ENCODE data around the gene DNAH11.

Gene DNAH11

GRCh38 chr7:21784989-21785388, 242.2 kb downstream of the DNAH11 start:
- H4K5ac ChIP-seq (ENCODE audit: low read length), result no peak overlapping the region
- H2BK15ac ChIP-seq (replicated peaks; ENCODE audit: low read depth), result no peak overlapping the region
- H3K27me3 ChIP-seq (ENCODE audit: insufficient read depth, low read length, poor library complexity), result no peaks in the 10 kb centered on the region
- no peak overlapping the region for H3K18ac ChIP-seq (ENCODE audit: low read length)
- H3K56ac ChIP-seq (ENCODE audit: low read length), result no peak overlapping the region
- H2BK120ac ChIP-seq (ENCODE audit: low read depth, low read length), result no peak overlapping the region
- H3K23ac ChIP-seq (ENCODE audit: low read length), result no peak overlapping the region
- 100% methylated on average over 1 of the region's 4 CpGs for WGBS (ENCODE audit: extremely low coverage, insufficient coverage, low lambda C conversion rate)
- H3K4me2 ChIP-seq (ENCODE audit: low read length), result no peak overlapping the region
- H3K4me3 ChIP-seq (ENCODE audit: low read length), result no peak overlapping the region
- H3K27ac ChIP-seq (ENCODE audit: low read depth, low read length), result no peak overlapping the region
- no peak for DNase-seq
- no peak overlapping the region for H3K4ac ChIP-seq (ENCODE audit: low read depth, low read length)
- H3K36me3 ChIP-seq (ENCODE audit: control insufficient read depth, insufficient read depth, low read length), result no peaks in the 10 kb centered on the region
- no peaks in the 10 kb centered on the region for H3K4me1 ChIP-seq (ENCODE audit: control insufficient read depth, low read depth, low read length)
- no peak overlapping the region for H2BK5ac ChIP-seq (ENCODE audit: low read length)
- H2AK5ac ChIP-seq (ENCODE audit: low read length), result no peak overlapping the region
- H4K8ac ChIP-seq (ENCODE audit: low read depth, low read length), result no peak overlapping the region
- H3K9ac ChIP-seq (ENCODE audit: low read length), result no peak overlapping the region
- H3K79me2 ChIP-seq (ENCODE audit: control insufficient read depth, insufficient read depth, low read length), result no peaks in the 10 kb centered on the region
- no peaks in the 10 kb centered on the region for H3K79me1 ChIP-seq (ENCODE audit: low read length)

GRCh38 chr7:21805791-21806190, 263.0 kb downstream of the DNAH11 start:
- Histone ChIP-seq H2BK5ac (ENCODE audit: low read length) (no peak overlapping the region), H3K56ac (ENCODE audit: low read length) (no peak overlapping the region), H3K4me1 (ENCODE audit: control insufficient read depth, low read depth, low read length) (no peaks in the 10 kb centered on the region), H3K18ac (ENCODE audit: low read length) (no peak overlapping the region), H2AK5ac (ENCODE audit: low read length) (no peak overlapping the region), H3K27me3 (ENCODE audit: insufficient read depth, low read length, poor library complexity) (no peaks in the 10 kb centered on the region), H2BK15ac (replicated peaks; ENCODE audit: low read depth) (no peak overlapping the region), H3K23ac (ENCODE audit: low read length) (no peak overlapping the region), H3K27ac (ENCODE audit: low read depth, low read length) (no peak overlapping the region), H3K4me2 (ENCODE audit: low read length) (no peak overlapping the region), H3K79me2 (ENCODE audit: control insufficient read depth, insufficient read depth, low read length) (no peaks in the 10 kb centered on the region), H3K9ac (ENCODE audit: low read length) (no peak overlapping the region), H4K8ac (ENCODE audit: low read depth, low read length) (no peak overlapping the region), H2BK120ac (ENCODE audit: low read depth, low read length) (no peak overlapping the region), H3K36me3 (ENCODE audit: control insufficient read depth, insufficient read depth, low read length) (no peaks in the 10 kb centered on the region), H3K4ac (ENCODE audit: low read depth, low read length) (no peak overlapping the region), H3K79me1 (ENCODE audit: low read length) (no peaks in the 10 kb centered on the region), H4K5ac (ENCODE audit: low read length) (no peak overlapping the region), H3K4me3 (ENCODE audit: low read length) (no peak overlapping the region)
- WGBS (ENCODE audit: extremely low coverage, insufficient coverage, low lambda C conversion rate), result no CpG with 5 or more reads among the region's 1 CpG
- DNase-seq, result no peak

GRCh38 chr7:21806388-21806787, 263.5 kb downstream of the DNAH11 start:
- no peak overlapping the region for H2AK5ac ChIP-seq (ENCODE audit: low read length)
- H4K5ac ChIP-seq (ENCODE audit: low read length), result no peak overlapping the region
- H3K9ac ChIP-seq (ENCODE audit: low read length), result no peak overlapping the region
- no peak overlapping the region for H3K56ac ChIP-seq (ENCODE audit: low read length)
- no CpG with 5 or more reads among the region's 3 CpGs for WGBS (ENCODE audit: extremely low coverage, insufficient coverage, low lambda C conversion rate)
- H3K4me3 ChIP-seq (ENCODE audit: low read length), result no peak overlapping the region
- H3K18ac ChIP-seq (ENCODE audit: low read length), result no peak overlapping the region
- no peak for DNase-seq
- no peaks in the 10 kb centered on the region for H3K79me2 ChIP-seq (ENCODE audit: control insufficient read depth, insufficient read depth, low read length)
- no peaks in the 10 kb centered on the region for H3K27me3 ChIP-seq (ENCODE audit: insufficient read depth, low read length, poor library complexity)
- H3K4me1 ChIP-seq (ENCODE audit: control insufficient read depth, low read depth, low read length), result no peaks in the 10 kb centered on the region
- H3K79me1 ChIP-seq (ENCODE audit: low read length), result no peaks in the 10 kb centered on the region
- no peak overlapping the region for H3K4me2 ChIP-seq (ENCODE audit: low read length)
- H2BK15ac ChIP-seq (replicated peaks; ENCODE audit: low read depth), result no peak overlapping the region
- no peak overlapping the region for H3K4ac ChIP-seq (ENCODE audit: low read depth, low read length)
- H3K27ac ChIP-seq (ENCODE audit: low read depth, low read length), result no peak overlapping the region
- H4K8ac ChIP-seq (ENCODE audit: low read depth, low read length), result no peak overlapping the region
- no peaks in the 10 kb centered on the region for H3K36me3 ChIP-seq (ENCODE audit: control insufficient read depth, insufficient read depth, low read length)
- H2BK5ac ChIP-seq (ENCODE audit: low read length), result no peak overlapping the region
- no peak overlapping the region for H2BK120ac ChIP-seq (ENCODE audit: low read depth, low read length)
- H3K23ac ChIP-seq (ENCODE audit: low read length), result no peak overlapping the region

GRCh38 chr7:21819048-21819447, 276.2 kb downstream of the DNAH11 start:
- DNase-seq, result no peak
- H3K4ac ChIP-seq (ENCODE audit: low read depth, low read length), result no peak overlapping the region
- no CpG with 5 or more reads among the region's 3 CpGs for WGBS (ENCODE audit: extremely low coverage, insufficient coverage, low lambda C conversion rate)
- H4K8ac ChIP-seq (ENCODE audit: low read depth, low read length), result no peak overlapping the region
- H3K79me2 ChIP-seq (ENCODE audit: control insufficient read depth, insufficient read depth, low read length), result no peaks in the 10 kb centered on the region
- H3K56ac ChIP-seq (ENCODE audit: low read length), result no peak overlapping the region
- H2BK5ac ChIP-seq (ENCODE audit: low read length), result no peak overlapping the region
- no peaks in the 10 kb centered on the region for H3K36me3 ChIP-seq (ENCODE audit: control insufficient read depth, insufficient read depth, low read length)
- H3K27ac ChIP-seq (ENCODE audit: low read depth, low read length), result no peak overlapping the region
- no peak overlapping the region for H3K4me2 ChIP-seq (ENCODE audit: low read length)
- no peak overlapping the region for H3K9ac ChIP-seq (ENCODE audit: low read length)
- H2BK120ac ChIP-seq (ENCODE audit: low read depth, low read length), result no peak overlapping the region
- H3K27me3 ChIP-seq (ENCODE audit: insufficient read depth, low read length, poor library complexity), result no peaks in the 10 kb centered on the region
- no peak overlapping the region for H4K5ac ChIP-seq (ENCODE audit: low read length)
- H3K4me1 ChIP-seq (ENCODE audit: control insufficient read depth, low read depth, low read length), result no peaks in the 10 kb centered on the region
- H3K23ac ChIP-seq (ENCODE audit: low read length), result no peak overlapping the region
- no peak overlapping the region for H3K18ac ChIP-seq (ENCODE audit: low read length)
- no peak overlapping the region for H3K4me3 ChIP-seq (ENCODE audit: low read length)
- no peak overlapping the region for H2BK15ac ChIP-seq (replicated peaks; ENCODE audit: low read depth)
- H3K79me1 ChIP-seq (ENCODE audit: low read length), result no peaks in the 10 kb centered on the region
- H2AK5ac ChIP-seq (ENCODE audit: low read length), result no peak overlapping the region

GRCh38 chr7:21828841-21829240, 286.0 kb downstream of the DNAH11 start:
- no peak overlapping the region for H2BK5ac ChIP-seq (ENCODE audit: low read length)
- H3K79me1 ChIP-seq (ENCODE audit: low read length), result no peaks in the 10 kb centered on the region
- DNase-seq, result peak; percentile 73
- H3K27ac ChIP-seq (ENCODE audit: low read depth, low read length), result no peak overlapping the region
- H3K27me3 ChIP-seq (ENCODE audit: insufficient read depth, low read length, poor library complexity), result no peaks in the 10 kb centered on the region
- H4K5ac ChIP-seq (ENCODE audit: low read length), result no peak overlapping the region
- no peak overlapping the region for H3K4ac ChIP-seq (ENCODE audit: low read depth, low read length)
- H3K4me1 ChIP-seq (ENCODE audit: control insufficient read depth, low read depth, low read length), result no peaks in the 10 kb centered on the region
- no peak overlapping the region for H3K23ac ChIP-seq (ENCODE audit: low read length)
- H3K9ac ChIP-seq (ENCODE audit: low read length), result no peak overlapping the region
- no peak overlapping the region for H4K8ac ChIP-seq (ENCODE audit: low read depth, low read length)
- H2BK120ac ChIP-seq (ENCODE audit: low read depth, low read length), result no peak overlapping the region
- H3K18ac ChIP-seq (ENCODE audit: low read length), result no peak overlapping the region
- H3K79me2 ChIP-seq (ENCODE audit: control insufficient read depth, insufficient read depth, low read length), result no peaks in the 10 kb centered on the region
- no CpG with 5 or more reads among the region's 6 CpGs for WGBS (ENCODE audit: extremely low coverage, insufficient coverage, low lambda C conversion rate)
- H3K4me2 ChIP-seq (ENCODE audit: low read length), result no peak overlapping the region
- no peak overlapping the region for H2BK15ac ChIP-seq (replicated peaks; ENCODE audit: low read depth)
- no peak overlapping the region for H2AK5ac ChIP-seq (ENCODE audit: low read length)
- no peaks in the 10 kb centered on the region for H3K36me3 ChIP-seq (ENCODE audit: control insufficient read depth, insufficient read depth, low read length)
- H3K56ac ChIP-seq (ENCODE audit: low read length), result no peak overlapping the region
- H3K4me3 ChIP-seq (ENCODE audit: low read length), result no peak overlapping the region

- Histone ChIP-seq H3K36me3 (ENCODE audit: control insufficient read depth, insufficient read depth, low read length) (no peaks in the 10 kb centered on the region), H3K79me2 (ENCODE audit: control insufficient read depth, insufficient read depth, low read length) (no peaks in the 10 kb centered on the region), H3K27me3 (ENCODE audit: insufficient read depth, low read length, poor library complexity) (no peaks in the 10 kb centered on the region), H2BK15ac (replicated peaks; ENCODE audit: low read depth) (no peak overlapping the region), H2AK5ac (ENCODE audit: low read length) (no peak overlapping the region), H3K56ac (ENCODE audit: low read length) (no peak overlapping the region), H2BK5ac (ENCODE audit: low read length) (no peak overlapping the region), H3K4me3 (ENCODE audit: low read length) (no peak overlapping the region), H3K27ac (ENCODE audit: low read depth, low read length) (no peak overlapping the region), H3K4ac (ENCODE audit: low read depth, low read length) (no peak overlapping the region), H4K5ac (ENCODE audit: low read length) (no peak overlapping the region), H3K23ac (ENCODE audit: low read length) (no peak overlapping the region), H3K4me2 (ENCODE audit: low read length) (no peak overlapping the region), H4K8ac (ENCODE audit: low read depth, low read length) (no peak overlapping the region), H3K18ac (ENCODE audit: low read length) (no peak overlapping the region), H3K4me1 (ENCODE audit: control insufficient read depth, low read depth, low read length) (no peaks in the 10 kb centered on the region), H3K79me1 (ENCODE audit: low read length) (no peaks in the 10 kb centered on the region), H2BK120ac (ENCODE audit: low read depth, low read length) (no peak overlapping the region), H3K9ac (ENCODE audit: low read length) (no peak overlapping the region)
- no peak for DNase-seq
- no CpG with 5 or more reads among the region's 7 CpGs for WGBS (ENCODE audit: extremely low coverage, insufficient coverage, low lambda C conversion rate)
Observed at GRCh38 chr7:21829731-21830130, 286.9 kb downstream of the DNAH11 start.
